Breast epithelium (tissue), 4 donors: Measurements from ENCODE around the gene GULP1. TPM values are rescaled to one million over a fixed set of nuclear protein-coding genes. Genes with fewer than 3 reads are reported as not detected.

Experiments used
- DNase-seq, 2 donors: peaks; one replicate each; pipeline ENCODE4 v3.0.0-alpha.2; 2019; ENCODE audit warnings: low spot score in 2 of 2
- H3K27ac ChIP-seq, 2 donors: fragments of 200-600 bp; sonication (generic) in 1 of 2; one replicate each; pipeline ENCODE4 v1.5.1; 2016 to 2019; ENCODE audit warnings: mild to moderate bottlenecking in 1 of 2
- H3K27me3 ChIP-seq, 2 donors: fragments of 200-600 bp; sonication (generic) in 1 of 2; one replicate each; pipeline versions ENCODE4 v1.5.1 to v1.6.0; 2017 to 2019; ENCODE audit warnings: control low read depth in 1 of 2, mild to moderate bottlenecking in 1 of 2
- H3K36me3 ChIP-seq: fragments of 200-600 bp; one replicate; pipeline ENCODE4 v1.5.1; 2019
- H3K4me1 ChIP-seq, 2 donors: fragments of 200-600 bp; sonication (generic); one replicate each; pipeline ENCODE4 v1.5.1; 2016 to 2019; ENCODE audit warnings: control low read depth in 1 of 2
- H3K4me3 ChIP-seq, 3 donors: fragments of 200-600 bp; sonication (generic); 1 replicate in 2 of 3; 2 replicates in 1 of 3; pipeline ENCODE4 v1.5.1; 2016 to 2019; ENCODE audit warnings: mild to moderate bottlenecking in 3 of 3, moderate library complexity in 2 of 3
- H3K9me3 ChIP-seq, 2 donors: fragments of 200-600 bp; sonication (generic) in 1 of 2; one replicate each; pipeline ENCODE4 v1.5.1; 2016 to 2019; ENCODE audit warnings: control low read depth in 1 of 2
- CTCF ChIP-seq, 3 donors: fragments of 450-650 bp; IDR thresholded peaks; one replicate each; pipeline ENCODE4 v1.5.1; 2016 to 2017; ENCODE audit warnings: antibody characterized with exemption in 3 of 3, mild to moderate bottlenecking in 3 of 3, moderate library complexity in 3 of 3
- POLR2A ChIP-seq: fragments of 450-650 bp; IDR thresholded peaks from one replicate; pipeline ENCODE4 v1.6.1; 2016; ENCODE audit warnings: antibody characterized with exemption, mild to moderate bottlenecking, moderate library complexity
- POLR2AphosphoS5 ChIP-seq, 3 donors: sonication (generic); formaldehyde crosslinking; IDR thresholded peaks; one replicate each; pipeline ENCODE4 v1.6.1; 2017; ENCODE audit warnings: antibody characterized with exemption in 3 of 3
- intact Hi-C: fragments of 100-400 bp; cut with DNase I; formaldehyde crosslinking; loops from one replicate; pipeline ENCODE4 v1.15.1; 2023; ENCODE audit warnings: low total_unique reads
- total RNA-seq, 3 donors: library from RNA; depleted of rRNA; stranded (reverse); fragments of >200 nt; gene quantifications; one replicate each; pipeline ENCODE4 v1.1.0, GENCODE V29; 2016

Gene GULP1
- total RNA-seq, 3 donors from 2014 or later, result 16.5 to 47.9 (median 43.8) TPM

- Histone ChIP-seq H3K9me3 (no peaks in the 10 kb centered on the region), H3K27ac (no peak overlapping the region), H3K4me1 (no peaks in the 10 kb centered on the region), H3K36me3 (no peaks in the 10 kb centered on the region), H3K4me3 (no peak overlapping the region), H3K27me3 (no peaks in the 10 kb centered on the region)
- TF ChIP-seq POLR2AphosphoS5 (IDR thresholded peaks at IDR 0.05) (no peak), POLR2A (no peak), CTCF (IDR thresholded peaks at IDR 0.05) (no peak)
- intact Hi-C loops, result no loop called here
- no peak for DNase-seq
Observed at GRCh38 chr2:188571543-188572303, 280.0 kb downstream of the GULP1 start.

DNA sequence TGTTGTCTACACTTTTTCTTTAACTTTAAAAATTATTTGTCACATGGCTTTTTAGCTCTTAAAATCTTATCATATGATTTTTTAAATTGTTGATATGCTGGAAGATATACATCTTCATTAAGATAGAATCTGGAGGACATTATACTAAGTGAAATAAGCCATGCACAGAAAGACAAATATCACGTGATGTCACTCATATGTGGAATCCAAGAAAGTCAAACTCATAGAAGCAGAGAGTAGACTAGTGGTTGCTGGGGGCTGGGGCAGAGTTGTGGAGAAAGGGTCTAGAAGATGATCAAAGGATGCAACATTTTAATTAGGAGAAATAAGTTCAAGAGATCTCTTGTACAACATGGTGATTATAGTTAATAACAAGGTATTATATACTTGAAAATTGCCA lies 280.9 kb downstream of the GULP1 start:
- no peaks in the 10 kb centered on the region for H3K36me3 ChIP-seq
- no peak for TF ChIP-seq POLR2AphosphoS5 (IDR thresholded peaks at IDR 0.05)
- no peak for TF ChIP-seq POLR2A
- no peak overlapping the region for H3K27ac ChIP-seq
- no peaks in the 10 kb centered on the region for H3K4me1 ChIP-seq
- DNase-seq, result no peak
- H3K27me3 ChIP-seq, result no peaks in the 10 kb centered on the region
- no peaks in the 10 kb centered on the region for H3K9me3 ChIP-seq
- H3K4me3 ChIP-seq, result no peak overlapping the region
- intact Hi-C loops, result no loop called here

DNA sequence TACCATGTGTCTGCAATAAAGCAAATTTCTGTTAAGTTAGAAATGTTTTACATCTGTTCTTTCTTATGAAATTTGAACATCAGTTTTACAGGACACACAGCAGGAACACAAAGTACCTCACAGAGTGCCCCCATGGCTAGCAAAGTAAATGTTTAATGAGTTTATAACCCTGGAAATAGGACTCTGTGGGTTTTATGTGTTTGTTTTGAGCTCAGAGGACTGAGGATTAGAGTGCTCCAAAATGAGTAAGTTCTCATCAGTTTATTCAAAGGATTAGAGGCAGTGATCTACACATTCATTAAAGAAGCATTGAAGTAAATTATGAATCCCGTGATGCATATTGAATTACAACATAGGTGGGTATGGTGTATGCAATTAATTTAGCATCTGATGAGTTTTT lies 281.8 kb downstream of the GULP1 start:
- TF ChIP-seq POLR2A (no peak), CTCF (IDR thresholded peaks at IDR 0.05) (no peak), POLR2AphosphoS5 (IDR thresholded peaks at IDR 0.05) (no peak)
- intact Hi-C loops, result no loop called here
- no peaks in the 10 kb centered on the region for H3K36me3 ChIP-seq
- H3K4me3 ChIP-seq, result no peak overlapping the region
- H3K9me3 ChIP-seq, result no peaks in the 10 kb centered on the region
- H3K27me3 ChIP-seq, result no peaks in the 10 kb centered on the region
- peak overlapping the region in 1 of 2 donors; percentile 32 for H3K27ac ChIP-seq
- DNase-seq, result no peak
- no peaks in the 10 kb centered on the region for H3K4me1 ChIP-seq

- Histone ChIP-seq H3K9me3 (no peaks in the 10 kb centered on the region), H3K27ac (peak overlapping the region in 1 of 2 donors; percentile 22), H3K36me3 (no peaks in the 10 kb centered on the region), H3K4me1 (no peaks in the 10 kb centered on the region), H3K4me3 (no peak overlapping the region), H3K27me3 (no peaks in the 10 kb centered on the region)
- DNase-seq, result no peak
- intact Hi-C loops, result no loop called here
- TF ChIP-seq POLR2A, result no peak
- TF ChIP-seq CTCF (IDR thresholded peaks at IDR 0.05), result no peak
- no peak for TF ChIP-seq POLR2AphosphoS5 (IDR thresholded peaks at IDR 0.05)
Observed at GRCh38 chr2:188576006-188576405, 284.3 kb downstream of the GULP1 start.

DNA sequence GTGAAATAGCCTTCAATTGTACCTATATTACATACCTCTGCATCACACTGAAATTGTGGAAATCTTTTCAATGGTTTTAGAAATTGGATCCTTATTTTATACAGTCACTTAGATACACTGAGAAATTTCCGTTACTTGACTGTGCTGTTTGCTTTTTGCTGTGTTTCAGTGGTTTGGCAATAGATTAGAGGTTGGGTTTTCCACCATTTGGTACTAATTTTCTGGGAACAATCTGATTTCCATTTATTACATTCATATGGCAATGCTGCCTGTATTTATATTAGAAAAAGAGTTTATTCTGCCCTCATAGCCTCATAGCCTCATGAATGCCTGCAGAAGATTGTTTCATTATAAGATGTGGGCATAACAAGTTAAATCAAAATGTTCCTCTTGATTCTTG lies 285.0 kb downstream of the GULP1 start:
- H3K27ac ChIP-seq, result peak overlapping the region; percentile 11 to 44
- intact Hi-C loops, result no loop called here
- no peaks in the 10 kb centered on the region for H3K27me3 ChIP-seq
- H3K4me1 ChIP-seq, result no peaks in the 10 kb centered on the region
- H3K36me3 ChIP-seq, result no peaks in the 10 kb centered on the region
- TF ChIP-seq POLR2AphosphoS5 (IDR thresholded peaks at IDR 0.05), result no peak
- no peak for TF ChIP-seq POLR2A
- no peak for TF ChIP-seq CTCF (IDR thresholded peaks at IDR 0.05)
- DNase-seq, result no peak
- peak overlapping the region in 2 of 3 donors; percentile 21 to 29 for H3K4me3 ChIP-seq
- no peaks in the 10 kb centered on the region for H3K9me3 ChIP-seq
